Amniotic stem cell (primary cell): ENCODE results near the gene SASH1.

Experiments
- DNase-seq: peaks from one replicate; lab custom pipeline; 2025; lab: John Stamatoyannopoulos, UW

SASH1 gene

GRCh38 chr6:148405894-148406293 is 63.3 kb downstream of the SASH1 start:
- DNase-seq: no peak

- DNase-seq: no peak
Measured at GRCh38 chr6:148406579-148407371, 64.1 kb downstream of the SASH1 start.

- DNase-seq: peak; percentile 79
Measured at GRCh38 chr6:148407372-148407771, 64.7 kb downstream of the SASH1 start.

- no peak for DNase-seq
Measured at GRCh38 chr6:148413321-148414091, 70.9 kb downstream of the SASH1 start.

- DNase-seq: no peak
Measured at GRCh38 chr6:148414092-148414489, 71.5 kb downstream of the SASH1 start.

- peak; percentile 38 for DNase-seq
Measured at GRCh38 chr6:148414836-148415235, 72.2 kb downstream of the SASH1 start.

- DNase-seq: no peak
Measured at GRCh38 chr6:148415511-148416260, 73.0 kb downstream of the SASH1 start.

- no peak for DNase-seq
Measured at GRCh38 chr6:148416330-148416965, 73.8 kb downstream of the SASH1 start.

GRCh38 chr6:148417045-148417444 is 74.4 kb downstream of the SASH1 start:
- DNase-seq: no peak

- no peak for DNase-seq
Measured at GRCh38 chr6:148419430-148419829, 76.8 kb downstream of the SASH1 start.

- no peak for DNase-seq
Measured at GRCh38 chr6:148422085-148422484, 79.4 kb downstream of the SASH1 start.

GRCh38 chr6:148423133-148423532 is 80.5 kb downstream of the SASH1 start:
- no peak for DNase-seq

- DNase-seq: no peak
Measured at GRCh38 chr6:148423601-148424270, 81.1 kb downstream of the SASH1 start.

- no peak for DNase-seq
Measured at GRCh38 chr6:148425443-148425842, 82.8 kb downstream of the SASH1 start.

- DNase-seq: no peak
Measured at GRCh38 chr6:148426317-148426977, 83.8 kb downstream of the SASH1 start.

- DNase-seq: no peak
Measured at GRCh38 chr6:148427333-148427732, 84.7 kb downstream of the SASH1 start.

- DNase-seq: no peak
Measured at GRCh38 chr6:148429423-148429822, 86.8 kb downstream of the SASH1 start.

- DNase-seq: no peak
Measured at GRCh38 chr6:148430897-148431296, 88.3 kb downstream of the SASH1 start.

- DNase-seq: no peak
Measured at GRCh38 chr6:148431413-148431812, 88.8 kb downstream of the SASH1 start.

GRCh38 chr6:148431840-148432239 is 89.2 kb downstream of the SASH1 start:
- DNase-seq: no peak
